HEK293T (cell line): Measurements from ENCODE around the gene CHRM1.

Source experiments
- CTCF ChIA-PET: fragments of 350-600 bp; formaldehyde crosslinking; extraction: SDS; loops from one replicate; lab custom pipeline; 2021; ENCODE audit warnings: antibody characterized with exemption, inconsistent platforms; lab: Yijun Ruan, JAX
- POLR2A ChIA-PET: fragments of 350-600 bp; formaldehyde crosslinking; extraction: SDS; loops from one replicate; lab custom pipeline; 2020; ENCODE audit warnings: antibody characterized with exemption, inconsistent platforms; lab: Yijun Ruan, JAX
- DNase-seq: peaks from one replicate; pipeline ENCODE4 v3.0.0; 2012; ENCODE audit warnings: mixed read lengths; ENCODE audit errors: extremely low spot score
- ARNT ChIP-seq: fragments of 450-650 bp; IDR thresholded peaks from 2 replicates; pipeline ENCODE4 v1.6.1; 2017; ENCODE audit warnings: mild to moderate bottlenecking
- BHLHE40 ChIP-seq: fragments of 450-650 bp; IDR thresholded peaks from 2 replicates; pipeline ENCODE4 v1.6.1; 2016; ENCODE audit warnings: mild to moderate bottlenecking, moderate library complexity, borderline replicate concordance
- CTBP1 ChIP-seq: fragments of 450-650 bp; IDR thresholded peaks from 2 replicates; pipeline ENCODE4 v1.6.1; 2016; ENCODE audit warnings: borderline replicate concordance
- ELF4 ChIP-seq: fragments of 450-650 bp; IDR thresholded peaks from 2 replicates; pipeline ENCODE4 v1.6.1; 2017; ENCODE audit warnings: antibody characterized with exemption
- FOXA1 ChIP-seq: fragments of 450-650 bp; IDR thresholded peaks from 2 replicates; pipeline ENCODE4 v1.6.1; 2016; ENCODE audit warnings: mild to moderate bottlenecking
- FOXK2 ChIP-seq: fragments of 450-650 bp; IDR thresholded peaks from 2 replicates; pipeline ENCODE4 v1.6.1; 2016; ENCODE audit warnings: mild to moderate bottlenecking
- FOXM1 ChIP-seq: fragments of 450-650 bp; IDR thresholded peaks from 2 replicates; pipeline ENCODE4 v1.6.1; 2017; ENCODE audit warnings: mild to moderate bottlenecking, borderline replicate concordance
- HDGF ChIP-seq: fragments of 450-650 bp; IDR thresholded peaks from 2 replicates; pipeline ENCODE4 v1.6.1; 2017; ENCODE audit warnings: antibody characterized with exemption, borderline replicate concordance
- L3MBTL2 ChIP-seq: fragments of 450-650 bp; conservative IDR thresholded peaks from 2 replicates; pipeline ENCODE4 v1.6.1; 2016; ENCODE audit warnings: mild to moderate bottlenecking
- LEF1 ChIP-seq: fragments of 450-650 bp; IDR thresholded peaks from 2 replicates; pipeline ENCODE4 v1.6.1; 2017; ENCODE audit warnings: mild to moderate bottlenecking, borderline replicate concordance
- NFRKB ChIP-seq: fragments of 450-650 bp; IDR thresholded peaks from 2 replicates; pipeline ENCODE4 v1.6.1; 2016; ENCODE audit warnings: mild to moderate bottlenecking, moderate library complexity
- PKNOX1 ChIP-seq: fragments of 450-650 bp; IDR thresholded peaks from 2 replicates; pipeline ENCODE4 v1.6.1; 2016
- SP1 ChIP-seq: fragments of 450-650 bp; IDR thresholded peaks from 2 replicates; pipeline ENCODE4 v1.6.1; 2017
- SUZ12 ChIP-seq: fragments of 450-650 bp; IDR thresholded peaks from 2 replicates; pipeline ENCODE4 v1.6.1; 2016; ENCODE audit warnings: mild to moderate bottlenecking
- TARDBP ChIP-seq: fragments of 450-650 bp; IDR thresholded peaks from 2 replicates; pipeline ENCODE4 v1.6.1; 2016
- ZNF384 ChIP-seq: fragments of 450-650 bp; IDR thresholded peaks from 2 replicates; pipeline ENCODE4 v1.6.1; 2016

Gene CHRM1

GRCh38 chr11:62921573-62922188, 518 bp upstream of the CHRM1 start:
- no peak for TF ChIP-seq ELF4
- POLR2A ChIA-PET = no interaction called here
- no peak for DNase-seq
- CTCF ChIA-PET = interaction anchor here (1.0 to 1.6 kb wide), 3 partner anchors 13 to 102 kb away, joined by 3 to 6 read pairs (median 3); no protein-coding TSS in a partner anchor

- CTCF ChIA-PET = interaction anchor here (1.5 kb wide), 1 partner anchor 14 kb away, joined by 5 read pairs; no protein-coding TSS in a partner anchor
These were observed 1.1 kb downstream of the CHRM1 start for GRCh38 chr11:62919898-62920640.

GRCh38 chr11:62919476-62919875, 1.7 kb downstream of the CHRM1 start:
- no peak for DNase-seq
- ChIA-PET POLR2A (no interaction called here), CTCF (interaction anchor here (1.5 kb wide), 2 partner anchors 14 to 102 kb away, joined by 5 to 6 read pairs; no protein-coding TSS in a partner anchor)
- TF ChIP-seq NFRKB (no peak), SP1 (no peak), CTBP1 (no peak), L3MBTL2 (no peak), HDGF (no peak), TARDBP (no peak), LEF1 (no peak), SUZ12 (no peak), FOXM1 (no peak), ZNF384 (no peak)

More at GRCh38 chr11:62919898-62920640, 1.1 kb downstream of the CHRM1 start:
- no peak for DNase-seq
- TF ChIP-seq FOXA1 (no peak), SP1 (no peak), BHLHE40 (no peak), L3MBTL2 (no peak), FOXK2 (no peak), LEF1 (no peak), SUZ12 (no peak), FOXM1 (no peak), NFRKB (no peak), HDGF (no peak), CTBP1 (no peak), PKNOX1 (no peak), ARNT (no peak), ELF4 (no peak), TARDBP (no peak), ZNF384 (no peak)
- POLR2A ChIA-PET = no interaction called here

GRCh38 chr11:62918531-62918930, 2.6 kb downstream of the CHRM1 start:
- TF ChIP-seq ELF4 (no peak), L3MBTL2 (no peak), SP1 (no peak), LEF1 (no peak), FOXK2 (no peak), BHLHE40 (no peak), FOXM1 (no peak), CTBP1 (no peak), FOXA1 (no peak), ZNF384 (no peak), ARNT (no peak), HDGF (no peak)
- CTCF ChIA-PET = interaction anchor here (1.0 to 1.5 kb wide), 3 partner anchors 10 to 102 kb away, joined by 4 to 6 read pairs (median 5); no protein-coding TSS in a partner anchor
- no peak for DNase-seq
- POLR2A ChIA-PET = no interaction called here

GRCh38 chr11:62917906-62918502, 3.2 kb downstream of the CHRM1 start:
- DNase-seq = no peak
- ChIA-PET POLR2A (interaction anchor here (0.7 kb wide), 1 partner anchor 11 kb away, joined by 3 read pairs; no protein-coding TSS in a partner anchor), CTCF (interaction anchor here (1.0 to 1.5 kb wide), 2 partner anchors 9 to 103 kb away, joined by 4 to 6 read pairs; no protein-coding TSS in a partner anchor)
- TF ChIP-seq L3MBTL2 (no peak), FOXK2 (no peak), HDGF (no peak), LEF1 (no peak), TARDBP (no peak), NFRKB (no peak), SUZ12 (no peak), CTBP1 (no peak), FOXM1 (no peak), ZNF384 (no peak), ELF4 (no peak), SP1 (no peak), ARNT (no peak), PKNOX1 (no peak), BHLHE40 (no peak), FOXA1 (no peak)

- ChIA-PET CTCF (interaction anchor here (0.7 to 1.5 kb wide), 5 partner anchors 9 to 109 kb away, joined by 3 to 6 read pairs (median 4); no protein-coding TSS in a partner anchor), POLR2A (no interaction called here)
- DNase-seq = no peak
- TF ChIP-seq ARNT (no peak), PKNOX1 (no peak), FOXK2 (no peak), CTBP1 (no peak), L3MBTL2 (no peak), NFRKB (no peak), BHLHE40 (no peak), HDGF (no peak), FOXA1 (no peak), SUZ12 (no peak), FOXM1 (no peak), TARDBP (no peak), SP1 (no peak), ZNF384 (no peak)
These were observed 6.7 kb downstream of the CHRM1 start for GRCh38 chr11:62914416-62914815.
